ENCODE results near the gene SRPK1. TPM values are rescaled to one million over a fixed set of nuclear protein-coding genes. Genes with fewer than 3 reads are reported as not detected.

SRPK1 gene
- total RNA-seq, 1 experiment from 2014 or later = 138 TPM

- DNase-seq = no peak
- no peak overlapping the region for H3K27ac Mint-ChIP-seq (ENCODE audit: unreplicated experiment)
- H3K4me3 Mint-ChIP-seq (ENCODE audit: low read depth, unreplicated experiment) = no peak overlapping the region
- H3K36me3 Mint-ChIP-seq (ENCODE audit: insufficient read depth, unreplicated experiment) = peaks cover 10% of the 10 kb centered on the region
- CTCF ChIA-PET = no interaction called here
- TF ChIP-seq, protein P1, sequence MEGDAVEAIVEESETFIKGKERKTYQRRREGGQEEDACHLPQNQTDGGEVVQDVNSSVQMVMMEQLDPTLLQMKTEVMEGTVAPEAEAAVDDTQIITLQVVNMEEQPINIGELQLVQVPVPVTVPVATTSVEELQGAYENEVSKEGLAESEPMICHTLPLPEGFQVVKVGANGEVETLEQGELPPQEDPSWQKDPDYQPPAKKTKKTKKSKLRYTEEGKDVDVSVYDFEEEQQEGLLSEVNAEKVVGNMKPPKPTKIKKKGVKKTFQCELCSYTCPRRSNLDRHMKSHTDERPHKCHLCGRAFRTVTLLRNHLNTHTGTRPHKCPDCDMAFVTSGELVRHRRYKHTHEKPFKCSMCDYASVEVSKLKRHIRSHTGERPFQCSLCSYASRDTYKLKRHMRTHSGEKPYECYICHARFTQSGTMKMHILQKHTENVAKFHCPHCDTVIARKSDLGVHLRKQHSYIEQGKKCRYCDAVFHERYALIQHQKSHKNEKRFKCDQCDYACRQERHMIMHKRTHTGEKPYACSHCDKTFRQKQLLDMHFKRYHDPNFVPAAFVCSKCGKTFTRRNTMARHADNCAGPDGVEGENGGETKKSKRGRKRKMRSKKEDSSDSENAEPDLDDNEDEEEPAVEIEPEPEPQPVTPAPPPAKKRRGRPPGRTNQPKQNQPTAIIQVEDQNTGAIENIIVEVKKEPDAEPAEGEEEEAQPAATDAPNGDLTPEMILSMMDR (IDR thresholded peaks at IDR 0.05; ENCODE audit: unreplicated experiment) = no peak
- H3K27me3 Mint-ChIP-seq (ENCODE audit: unreplicated experiment) = no peaks in the 10 kb centered on the region
- BruUV-seq (replicated peaks) = no TSS peak
- intact Hi-C loops (cut with micrococcal nuclease; ENCODE audit: unreplicated experiment) = no loop called here
- H3K9me3 Mint-ChIP-seq (ENCODE audit: low read depth, unreplicated experiment) = no peaks in the 10 kb centered on the region
- peaks cover 31% of the 10 kb centered on the region for H3K4me1 Mint-ChIP-seq (ENCODE audit: low read depth, unreplicated experiment)
Observed at GRCh38 chr6:35897036-35897435, 23.9 kb downstream of the SRPK1 start.

DNA sequence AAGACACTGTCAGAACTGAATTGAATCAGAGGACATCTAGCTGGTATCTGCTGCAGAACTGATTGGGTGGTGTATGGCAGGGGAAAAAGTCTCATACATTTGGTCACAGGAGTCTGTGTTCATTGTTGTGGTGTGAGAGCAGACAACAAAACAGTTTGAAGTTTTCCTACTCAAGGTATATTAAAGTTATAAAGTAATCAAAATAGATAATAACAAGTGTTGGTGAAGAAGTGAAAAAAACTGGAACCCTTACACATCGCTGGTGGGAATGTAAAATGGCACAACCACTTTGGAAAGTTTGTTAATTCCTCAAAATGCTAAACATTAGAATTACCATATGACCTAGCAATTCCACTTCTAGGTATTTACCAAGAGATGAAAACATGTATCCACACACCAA is 24.7 kb downstream of the SRPK1 start:
- CTCF ChIA-PET = interaction anchor here (1.0 kb wide), 1 partner anchor 11 kb away, joined by 4 read pairs; no protein-coding TSS in a partner anchor
- H3K27ac Mint-ChIP-seq (ENCODE audit: unreplicated experiment) = peak overlapping the region; percentile 3
- H3K27me3 Mint-ChIP-seq (ENCODE audit: unreplicated experiment) = no peaks in the 10 kb centered on the region
- no peak for DNase-seq
- peaks cover 31% of the 10 kb centered on the region for H3K4me1 Mint-ChIP-seq (ENCODE audit: low read depth, unreplicated experiment)
- peaks cover 13% of the 10 kb centered on the region for H3K36me3 Mint-ChIP-seq (ENCODE audit: insufficient read depth, unreplicated experiment)
- H3K4me3 Mint-ChIP-seq (ENCODE audit: low read depth, unreplicated experiment) = peak overlapping the region; percentile 5
- intact Hi-C loops (cut with micrococcal nuclease; ENCODE audit: unreplicated experiment) = no loop called here
- no TSS peak for BruUV-seq (replicated peaks)
- no peaks in the 10 kb centered on the region for H3K9me3 Mint-ChIP-seq (ENCODE audit: low read depth, unreplicated experiment)
- TF ChIP-seq, protein P1 (IDR thresholded peaks at IDR 0.05; ENCODE audit: unreplicated experiment) = no peak

DNA sequence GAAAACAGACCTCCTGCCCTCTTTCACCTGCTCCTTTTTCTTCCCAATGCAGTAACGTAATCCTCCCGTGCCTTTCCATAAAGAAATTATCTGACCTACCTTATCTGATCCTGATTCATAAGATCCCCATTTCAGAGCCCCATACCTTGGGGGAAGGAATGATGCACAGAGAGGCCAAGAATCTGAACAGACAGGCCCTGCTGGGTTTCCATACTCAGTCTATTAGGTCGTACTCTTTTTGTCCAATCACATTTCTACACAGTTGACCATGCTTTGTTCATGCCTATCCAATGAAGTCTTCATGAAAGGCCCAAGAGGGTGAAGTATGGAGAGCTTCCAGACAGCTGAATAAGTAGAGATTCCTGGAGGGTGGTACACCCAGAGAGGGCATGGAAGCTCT is 25.3 kb downstream of the SRPK1 start:
- no peaks in the 10 kb centered on the region for H3K9me3 Mint-ChIP-seq (ENCODE audit: low read depth, unreplicated experiment)

GRCh38 chr6:35894776-35895175 is 26.1 kb downstream of the SRPK1 start:
- DNase-seq = no peak
- H3K27me3 Mint-ChIP-seq (ENCODE audit: unreplicated experiment) = no peaks in the 10 kb centered on the region
- H3K4me3 Mint-ChIP-seq (ENCODE audit: low read depth, unreplicated experiment) = no peak overlapping the region
- CTCF ChIA-PET = no interaction called here
- BruUV-seq (replicated peaks) = no TSS peak
- intact Hi-C loops (cut with micrococcal nuclease; ENCODE audit: unreplicated experiment) = no loop called here
- no peaks in the 10 kb centered on the region for H3K9me3 Mint-ChIP-seq (ENCODE audit: low read depth, unreplicated experiment)
- TF ChIP-seq, protein P1 (IDR thresholded peaks at IDR 0.05; ENCODE audit: unreplicated experiment) = no peak
- no peak overlapping the region for H3K27ac Mint-ChIP-seq (ENCODE audit: unreplicated experiment)
- peaks cover 31% of the 10 kb centered on the region for H3K4me1 Mint-ChIP-seq (ENCODE audit: low read depth, unreplicated experiment)
- H3K36me3 Mint-ChIP-seq (ENCODE audit: insufficient read depth, unreplicated experiment) = peaks cover 20% of the 10 kb centered on the region

More for the DNA sequence above, 25.3 kb downstream of the SRPK1 start:
- TF ChIP-seq, protein P1 (IDR thresholded peaks at IDR 0.05; ENCODE audit: unreplicated experiment) = no peak
- H3K4me1 Mint-ChIP-seq (ENCODE audit: low read depth, unreplicated experiment) = peaks cover 31% of the 10 kb centered on the region
- BruUV-seq (replicated peaks) = no TSS peak
- peak overlapping the region; percentile 3 for H3K27ac Mint-ChIP-seq (ENCODE audit: unreplicated experiment)
- CTCF ChIA-PET = interaction anchor here (1.0 kb wide), 1 partner anchor 10 kb away, joined by 4 read pairs; no protein-coding TSS in a partner anchor
- DNase-seq = peak; percentile 17
- H3K27me3 Mint-ChIP-seq (ENCODE audit: unreplicated experiment) = no peaks in the 10 kb centered on the region
- peaks cover 17% of the 10 kb centered on the region for H3K36me3 Mint-ChIP-seq (ENCODE audit: insufficient read depth, unreplicated experiment)
- intact Hi-C loops (cut with micrococcal nuclease; ENCODE audit: unreplicated experiment) = no loop called here
- peak overlapping the region; percentile 5 for H3K4me3 Mint-ChIP-seq (ENCODE audit: low read depth, unreplicated experiment)
